Hepatocyte (in vitro differentiated cells): ENCODE results near the gene DDR2. TPM values are rescaled to one million over a fixed set of nuclear protein-coding genes. Genes with fewer than 3 reads are reported as not detected.

Source experiments
- DNase-seq: peaks from one replicate; pipeline ENCODE4 v3.0.0-alpha.2; 2016; ENCODE audit warnings: low spot score
- H2AFZ ChIP-seq: fragments of 200-600 bp; sonication (generic); 2 replicates; pipeline ENCODE4 v1.6.0; 2016; ENCODE audit warnings: antibody characterized with exemption, mild to moderate bottlenecking
- H3K27ac ChIP-seq: fragments of 200-600 bp; sonication (generic); 2 replicates; pipeline ENCODE4 v1.5.1; 2016; ENCODE audit warnings: mild to moderate bottlenecking
- H3K27me3 ChIP-seq: fragments of 200-600 bp; sonication (generic); 2 replicates; pipeline ENCODE4 v1.6.1; 2016
- H3K36me3 ChIP-seq: fragments of 200-600 bp; sonication (generic); replicated peaks from 2 replicates; pipeline ENCODE4 v1.5.1; 2016; ENCODE audit warnings: low read depth; ENCODE audit not compliant: insufficient read depth
- H3K4me1 ChIP-seq: fragments of 200-600 bp; sonication (generic); 2 replicates; pipeline ENCODE4 v1.5.1; 2016; ENCODE audit warnings: mild to moderate bottlenecking, moderate library complexity; ENCODE audit not compliant: insufficient read depth
- H3K4me2 ChIP-seq: fragments of 200-600 bp; sonication (generic); 2 replicates; pipeline ENCODE4 v1.6.0; 2016
- H3K4me3 ChIP-seq: fragments of 200-600 bp; sonication (generic); 2 replicates; pipeline ENCODE4 v1.5.1; 2016; ENCODE audit warnings: mild to moderate bottlenecking
- H3K79me2 ChIP-seq: fragments of 200-600 bp; sonication (generic); 2 replicates; pipeline ENCODE4 v1.6.0; 2017; ENCODE audit warnings: mild to moderate bottlenecking
- H3K9me2 ChIP-seq: fragments of 200-600 bp; sonication (generic); replicated peaks from 2 replicates; pipeline ENCODE4 v1.6.0; 2017; ENCODE audit warnings: mild to moderate bottlenecking; ENCODE audit not compliant: insufficient read depth
- H3K9me3 ChIP-seq: fragments of 200-600 bp; sonication (generic); 2 replicates; pipeline ENCODE4 v1.5.1; 2016; ENCODE audit warnings: low read depth, mild to moderate bottlenecking
- H4K20me1 ChIP-seq: fragments of 200-600 bp; sonication (generic); 2 replicates; pipeline ENCODE4 v1.6.0; 2016; ENCODE audit warnings: mild to moderate bottlenecking; ENCODE audit not compliant: insufficient read depth, poor library complexity, severe bottlenecking
- EZH2 ChIP-seq: fragments of 200-600 bp; sonication (generic); IDR thresholded peaks from 2 replicates; pipeline ENCODE4 v1.6.1; 2016; ENCODE audit warnings: antibody characterized with exemption, mild to moderate bottlenecking, borderline replicate concordance
- EZH2phosphoT487 ChIP-seq: fragments of 200-600 bp; sonication (generic); IDR thresholded peaks from one replicate; pipeline ENCODE4 v1.6.1; 2018; ENCODE audit warnings: antibody characterized with exemption, mild to moderate bottlenecking, low read depth, moderate library complexity; ENCODE audit not compliant: unreplicated experiment, severe bottlenecking
- WGBS: methylation state at CpG from one replicate; pipeline ENCODE4 v1.1.6; 2016; ENCODE audit warnings: low lambda C conversion rate; ENCODE audit errors: missing lambda C conversion rate; 5-methylcytosine and 5-hydroxymethylcytosine counted together
- polyA plus RNA-seq: library from polyadenylated mRNA; unstranded; fragments of >200 nt; fragmentation: Nextera tagmentation; extraction: Ambion mirVana; gene quantifications from 2 replicates; pipeline ENCODE4 v1.2.1, GENCODE V29; 2016
- total RNA-seq: library from RNA; depleted of rRNA; stranded (reverse); fragments of >200 nt; gene quantifications from 2 replicates; pipeline ENCODE4 v1.2.3, GENCODE V29; 2014
- TF ChIP-seq, protein P1 (sequence below): fragments of 200-600 bp; sonication (generic); IDR thresholded peaks from 2 replicates; pipeline ENCODE4 v1.5.1; 2016; ENCODE audit warnings: antibody characterized with exemption, mild to moderate bottlenecking; ENCODE audit not compliant: poor library complexity

DDR2 gene
- total and polyA plus RNA-seq, 2 experiments from 2014 or later, result 15.7 to 40.2 TPM

GRCh38 chr1:162671664-162672410, 39.6 kb downstream of the DDR2 start:
- Histone ChIP-seq H3K36me3 (no peaks in the 10 kb centered on the region), H3K9me3 (no peaks in the 10 kb centered on the region), H3K27me3 (no peaks in the 10 kb centered on the region), H3K79me2 (peaks cover 12% of the 10 kb centered on the region), H3K4me3 (no peak overlapping the region), H3K4me2 (no peak overlapping the region), H3K4me1 (peaks cover 3% of the 10 kb centered on the region), H3K27ac (no peak overlapping the region), H3K9me2 (no peaks in the 10 kb centered on the region), H4K20me1 (no peaks in the 10 kb centered on the region), H2AFZ (no peak overlapping the region)
- DNase-seq, result no peak
- TF ChIP-seq EZH2phosphoT487, result no peak
- TF ChIP-seq EZH2, result no peak
- TF ChIP-seq, protein P1, sequence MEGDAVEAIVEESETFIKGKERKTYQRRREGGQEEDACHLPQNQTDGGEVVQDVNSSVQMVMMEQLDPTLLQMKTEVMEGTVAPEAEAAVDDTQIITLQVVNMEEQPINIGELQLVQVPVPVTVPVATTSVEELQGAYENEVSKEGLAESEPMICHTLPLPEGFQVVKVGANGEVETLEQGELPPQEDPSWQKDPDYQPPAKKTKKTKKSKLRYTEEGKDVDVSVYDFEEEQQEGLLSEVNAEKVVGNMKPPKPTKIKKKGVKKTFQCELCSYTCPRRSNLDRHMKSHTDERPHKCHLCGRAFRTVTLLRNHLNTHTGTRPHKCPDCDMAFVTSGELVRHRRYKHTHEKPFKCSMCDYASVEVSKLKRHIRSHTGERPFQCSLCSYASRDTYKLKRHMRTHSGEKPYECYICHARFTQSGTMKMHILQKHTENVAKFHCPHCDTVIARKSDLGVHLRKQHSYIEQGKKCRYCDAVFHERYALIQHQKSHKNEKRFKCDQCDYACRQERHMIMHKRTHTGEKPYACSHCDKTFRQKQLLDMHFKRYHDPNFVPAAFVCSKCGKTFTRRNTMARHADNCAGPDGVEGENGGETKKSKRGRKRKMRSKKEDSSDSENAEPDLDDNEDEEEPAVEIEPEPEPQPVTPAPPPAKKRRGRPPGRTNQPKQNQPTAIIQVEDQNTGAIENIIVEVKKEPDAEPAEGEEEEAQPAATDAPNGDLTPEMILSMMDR, result no peak
- WGBS, result 68% methylated on average over 5 of the region's 5 CpGs

DNA sequence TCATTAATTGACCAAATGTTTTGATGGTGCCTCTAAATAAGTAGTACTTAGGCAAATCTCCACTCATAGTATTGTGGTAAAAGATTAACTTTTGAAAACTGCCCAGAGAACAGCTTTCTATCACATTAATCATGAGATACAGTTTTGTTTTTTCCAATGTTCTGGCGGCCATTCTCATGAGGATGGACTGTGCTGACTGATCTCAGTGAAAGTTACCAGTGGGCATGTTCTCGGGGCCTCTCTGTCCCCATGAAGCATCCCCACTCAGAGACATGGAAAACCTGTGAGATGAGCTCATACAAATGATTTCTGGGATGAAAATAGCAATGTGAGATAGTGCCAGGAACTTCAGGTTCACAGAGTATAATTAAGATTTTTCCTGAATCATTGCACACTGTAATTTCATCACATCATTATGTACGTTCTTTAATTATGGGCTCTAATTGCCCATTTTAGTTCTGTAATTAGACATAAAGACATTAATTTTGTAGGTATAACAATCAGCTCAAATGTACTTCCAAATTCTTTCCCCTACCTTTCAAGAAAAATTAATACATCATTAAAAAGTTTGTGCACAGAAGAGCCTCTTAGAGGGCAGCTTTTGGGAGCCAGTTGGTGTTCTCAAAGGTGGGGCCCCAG, 40.5 kb downstream of the DDR2 start:
- 87% methylated on average over 3 of the region's 3 CpGs for WGBS
- Histone ChIP-seq H3K4me2 (no peak overlapping the region), H3K4me1 (peaks cover 3% of the 10 kb centered on the region), H3K27me3 (no peaks in the 10 kb centered on the region), H3K4me3 (no peak overlapping the region), H3K27ac (no peak overlapping the region), H4K20me1 (no peaks in the 10 kb centered on the region), H3K9me2 (no peaks in the 10 kb centered on the region), H3K79me2 (peaks cover 10% of the 10 kb centered on the region), H2AFZ (no peak overlapping the region), H3K36me3 (no peaks in the 10 kb centered on the region), H3K9me3 (no peaks in the 10 kb centered on the region)
- no peak for DNase-seq
- TF ChIP-seq EZH2phosphoT487, result no peak
- no peak for TF ChIP-seq EZH2
- TF ChIP-seq, protein P1, result no peak

GRCh38 chr1:162674034-162674608, 41.9 kb downstream of the DDR2 start:
- Histone ChIP-seq H3K79me2 (peaks cover 13% of the 10 kb centered on the region), H3K4me3 (no peak overlapping the region), H3K27ac (no peak overlapping the region), H3K9me3 (no peaks in the 10 kb centered on the region), H4K20me1 (no peaks in the 10 kb centered on the region), H2AFZ (no peak overlapping the region), H3K9me2 (no peaks in the 10 kb centered on the region), H3K4me2 (no peak overlapping the region), H3K27me3 (no peaks in the 10 kb centered on the region), H3K36me3 (no peaks in the 10 kb centered on the region), H3K4me1 (peaks cover 13% of the 10 kb centered on the region)
- no peak for TF ChIP-seq EZH2phosphoT487
- no peak for TF ChIP-seq EZH2
- TF ChIP-seq, protein P1, result no peak
- 94% methylated on average over 2 of the region's 2 CpGs for WGBS
- no peak for DNase-seq
